Endodermal cell (in vitro differentiated cells): ENCODE measurements around the gene MMS22L. TPM values are rescaled to one million over a fixed set of nuclear protein-coding genes. Genes with fewer than 3 reads are reported as not detected.

Experiments used
- DNase-seq: peaks from one replicate; pipeline ENCODE4 v3.0.0-alpha.2; 2017
- H3K27ac ChIP-seq: 2 replicates; pipeline ENCODE4 v1.5.1; 2013; ENCODE audit warnings: mild to moderate bottlenecking, low read depth, low read length, moderate library complexity
- H3K27me3 ChIP-seq: 2 replicates; pipeline ENCODE4 v1.6.1; 2013; ENCODE audit warnings: mild to moderate bottlenecking, low read length, moderate library complexity; ENCODE audit not compliant: insufficient read depth, control insufficient read depth, poor library complexity, severe bottlenecking
- H3K36me3 ChIP-seq: 2 replicates; pipeline ENCODE4 v1.7.0; 2013; ENCODE audit warnings: mild to moderate bottlenecking, low read length, moderate library complexity; ENCODE audit not compliant: control insufficient read depth, insufficient read depth
- H3K4me1 ChIP-seq: one replicate; pipeline ENCODE4 v1.7.0; 2013; ENCODE audit warnings: low read length; ENCODE audit not compliant: control insufficient read depth, insufficient read depth
- H3K4me3 ChIP-seq: 2 replicates; pipeline ENCODE4 v1.5.1; 2013; ENCODE audit warnings: mild to moderate bottlenecking, low read length, moderate library complexity
- H3K9ac ChIP-seq: 2 replicates; pipeline ENCODE4 v1.6.1; 2013; ENCODE audit warnings: mild to moderate bottlenecking, low read length, moderate library complexity; ENCODE audit not compliant: poor library complexity, severe bottlenecking; ENCODE audit errors: extremely low read depth
- H3K9me3 ChIP-seq: 2 replicates; pipeline ENCODE4 v1.6.1; 2013; ENCODE audit warnings: mild to moderate bottlenecking, low read length, moderate library complexity; ENCODE audit not compliant: control insufficient read depth
- H3K27ac Mint-ChIP-seq: 2 replicates; pipeline ENCODE4 v1.8.0; 2020; ENCODE audit warnings: mixed read lengths
- H3K27me3 Mint-ChIP-seq: 2 replicates; pipeline ENCODE4 v1.8.0; 2021; ENCODE audit warnings: mild to moderate bottlenecking, mixed read lengths; ENCODE audit not compliant: insufficient read depth
- H3K36me3 Mint-ChIP-seq: 2 replicates; pipeline ENCODE4 v1.8.0; 2020; ENCODE audit warnings: low read depth, mixed read lengths
- H3K4me1 Mint-ChIP-seq: 2 replicates; pipeline ENCODE4 v1.8.0; 2020; ENCODE audit warnings: mixed read lengths
- H3K4me3 Mint-ChIP-seq: 2 replicates; pipeline ENCODE4 v1.8.0; 2020; ENCODE audit warnings: mild to moderate bottlenecking, moderate library complexity, mixed read lengths
- H3K9me3 Mint-ChIP-seq: 2 replicates; pipeline ENCODE4 v1.8.0; 2020; ENCODE audit warnings: mild to moderate bottlenecking, mixed read lengths
- CTCF ChIP-seq: fragments of 200-600 bp; sonication (generic); conservative IDR thresholded peaks from 2 replicates; pipeline ENCODE4 v1.5.0; 2021; ENCODE audit warnings: antibody characterized with exemption, mild to moderate bottlenecking
- WGBS, 2 experiments: methylation state at CpG; one replicate each; pipeline versions ENCODE4 v1.1.5 to v1.1.7; 2013; ENCODE audit warnings: missing lambda C conversion rate in 2 of 2, mixed read lengths in 1 of 2; ENCODE audit not compliant: insufficient coverage in 1 of 2, insufficient read length in 1 of 2; 5-methylcytosine and 5-hydroxymethylcytosine counted together
- total RNA-seq, 2 donors: library from RNA; stranded (reverse); fragmentation: NEBNext Ultra II Directional in 1 of 2; extraction: Animal tissue kit (Norgen Biotek cat#: 25700) in 1 of 2; gene quantifications; 2 replicates in 1 of 2; 3 replicates in 1 of 2; pipeline ENCODE4 v1.2.1, GENCODE V29; 2021

MMS22L gene
- total RNA-seq, 2 donors from 2014 or later = 32.6 to 36.6 TPM

DNA sequence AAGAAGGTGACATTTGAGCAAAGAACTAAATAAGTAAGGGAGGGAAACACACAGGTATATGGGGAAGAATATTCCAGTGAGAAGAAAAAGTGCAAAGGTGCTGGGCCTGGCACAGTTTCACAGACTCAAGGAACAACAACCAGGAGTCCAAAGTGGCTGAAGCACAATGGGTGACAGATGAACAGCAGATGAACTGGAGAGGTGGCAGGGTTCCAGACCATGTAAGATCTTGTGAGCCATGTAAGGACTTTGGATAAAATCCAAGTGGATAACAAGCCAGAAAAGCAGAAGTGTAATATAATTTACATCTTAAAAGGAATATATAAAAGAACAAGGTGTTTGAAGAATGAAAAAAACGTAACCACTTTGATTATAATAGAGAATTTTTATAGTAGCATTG, 87.9 kb downstream of the MMS22L start:
- Mint-ChIP-seq H3K27me3 (peaks cover 18% of the 10 kb centered on the region), H3K36me3 (peaks cover 10% of the 10 kb centered on the region), H3K27ac (no peak overlapping the region), H3K4me3 (no peak overlapping the region), H3K4me1 (peaks cover 4% of the 10 kb centered on the region), H3K9me3 (no peaks in the 10 kb centered on the region)
- H3K9ac ChIP-seq = no peak overlapping the region
- H3K27me3 ChIP-seq = peaks cover 5% of the 10 kb centered on the region
- no peak for TF ChIP-seq CTCF
- DNase-seq = no peak
- WGBS, 2 experiments = 89 to 100% methylated on average over 1 of the region's 1 CpG
- peaks cover 3% of the 10 kb centered on the region for H3K4me1 ChIP-seq
- peaks cover 9% of the 10 kb centered on the region for H3K36me3 ChIP-seq
- H3K27ac ChIP-seq = no peak overlapping the region
- H3K9me3 ChIP-seq = no peaks in the 10 kb centered on the region
- H3K4me3 ChIP-seq = no peak overlapping the region

GRCh38 chr6:97189767-97190166, 93.2 kb downstream of the MMS22L start:
- H3K27ac ChIP-seq = no peak overlapping the region
- H3K9ac ChIP-seq = no peak overlapping the region
- H3K9me3 ChIP-seq = no peaks in the 10 kb centered on the region
- TF ChIP-seq CTCF = no peak
- no peaks in the 10 kb centered on the region for H3K27me3 ChIP-seq
- H3K27me3 Mint-ChIP-seq = no peaks in the 10 kb centered on the region
- peaks cover 4% of the 10 kb centered on the region for H3K4me1 Mint-ChIP-seq
- H3K36me3 ChIP-seq = peaks cover 9% of the 10 kb centered on the region
- H3K4me1 ChIP-seq = no peaks in the 10 kb centered on the region
- no peak overlapping the region for H3K4me3 Mint-ChIP-seq
- DNase-seq = no peak
- no peak overlapping the region for H3K27ac Mint-ChIP-seq
- H3K4me3 ChIP-seq = no peak overlapping the region
- 88 to 97% methylated on average over 1 of the region's 1 CpG for WGBS, 2 experiments
- peaks cover 10% of the 10 kb centered on the region for H3K36me3 Mint-ChIP-seq
- H3K9me3 Mint-ChIP-seq = no peaks in the 10 kb centered on the region

DNA sequence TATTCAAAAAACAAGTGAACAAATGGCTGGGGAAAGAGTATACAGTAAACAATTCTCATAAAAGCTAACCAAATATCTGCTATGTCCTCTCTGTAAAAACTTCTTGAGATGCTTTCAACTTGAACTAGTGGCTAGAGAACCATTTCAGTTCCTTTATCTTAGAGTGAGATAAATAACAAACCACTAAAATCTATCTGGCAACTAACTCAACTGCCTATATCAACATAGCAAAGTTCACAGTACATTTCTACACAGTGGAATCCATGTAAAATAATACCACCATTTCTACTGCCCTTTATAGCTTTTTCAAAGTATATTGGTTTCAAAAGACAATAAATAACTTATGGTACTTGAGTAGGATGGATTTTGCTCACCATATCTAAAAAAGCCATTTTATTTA, 95.1 kb downstream of the MMS22L start:
- Mint-ChIP-seq H3K36me3 (no peaks in the 10 kb centered on the region), H3K4me1 (peaks cover 4% of the 10 kb centered on the region), H3K27ac (no peak overlapping the region), H3K4me3 (no peak overlapping the region), H3K27me3 (no peaks in the 10 kb centered on the region), H3K9me3 (no peaks in the 10 kb centered on the region)
- peaks cover 3% of the 10 kb centered on the region for H3K36me3 ChIP-seq
- no peak for DNase-seq
- no peaks in the 10 kb centered on the region for H3K4me1 ChIP-seq
- no peak overlapping the region for H3K4me3 ChIP-seq
- H3K27ac ChIP-seq = no peak overlapping the region
- TF ChIP-seq CTCF = no peak
- no peak overlapping the region for H3K9ac ChIP-seq
- no peaks in the 10 kb centered on the region for H3K9me3 ChIP-seq
- no peaks in the 10 kb centered on the region for H3K27me3 ChIP-seq
